H1 (cell line): ENCODE results near the gene GTPBP10. TPM values are rescaled to one million over a fixed set of nuclear protein-coding genes. Genes with fewer than 3 reads are reported as not detected.

Experiments
- CTCF ChIA-PET: fragments of 300-600 bp; sonication (Branson Sonifier 250); formaldehyde crosslinking; loops from one replicate; lab custom pipeline; 2021; ENCODE audit not compliant: partially characterized antibody; lab: Charles Lee
- POLR2A ChIA-PET: fragments of 300-600 bp; sonication (Branson Sonifier 250); formaldehyde crosslinking; loops from one replicate; lab custom pipeline; 2021; ENCODE audit warnings: inconsistent platforms; ENCODE audit not compliant: partially characterized antibody; lab: Charles Lee
- DNase-seq, 2 experiments: peaks; one replicate each; pipeline versions ENCODE4 v3.0.0 to v3.0.0-alpha.2; 2010 to 2022; ENCODE audit warnings: low spot score in 2 of 2, low read depth in 1 of 2, mixed read lengths in 1 of 2
- FAIRE-seq: peaks from 2 replicates; lab custom pipeline; 2011; peaks lifted over from hg19 to GRCh38; lab: Jason Lieb, UNC
- H2AFZ ChIP-seq: 2 replicates; pipeline ENCODE4 v1.8.1; 2012; ENCODE audit warnings: low read length, inconsistent platforms
- H2AK5ac ChIP-seq: 2 replicates; pipeline ENCODE4 v1.6.1; 2013; ENCODE audit warnings: low read depth, low read length
- H2BK120ac ChIP-seq: replicated peaks from 2 replicates; pipeline ENCODE3; 2013; ENCODE audit warnings: low read depth, low read length, inconsistent platforms
- H2BK12ac ChIP-seq: 2 replicates; pipeline ENCODE4 v1.6.1; 2013; ENCODE audit warnings: low read depth, low read length
- H2BK15ac ChIP-seq: 2 replicates; pipeline ENCODE4 v1.6.1; 2013; ENCODE audit warnings: low read length
- H2BK20ac ChIP-seq: 2 replicates; pipeline ENCODE4 v1.6.1; 2013; ENCODE audit warnings: low read length
- H2BK5ac ChIP-seq: 2 replicates; pipeline ENCODE4 v1.6.1; 2013; ENCODE audit warnings: low read depth, low read length
- H3K14ac ChIP-seq: 2 replicates; pipeline ENCODE4 v1.6.1; 2013; ENCODE audit warnings: inconsistent platforms; ENCODE audit not compliant: insufficient read length
- H3K18ac ChIP-seq: 2 replicates; pipeline ENCODE4 v1.6.1; 2013; ENCODE audit warnings: low read length; ENCODE audit errors: extremely low read depth
- H3K23ac ChIP-seq: 2 replicates; pipeline ENCODE4 v1.6.1; 2013; ENCODE audit warnings: inconsistent platforms; ENCODE audit not compliant: insufficient read length
- H3K23me2 ChIP-seq: 2 replicates; pipeline ENCODE4 v1.6.1; 2013; ENCODE audit warnings: low read depth, low read length
- H3K27ac ChIP-seq: 2 replicates; pipeline ENCODE4 v1.6.1; 2011; ENCODE audit warnings: low read depth, low read length, inconsistent platforms
- H3K27me3 ChIP-seq, 4 experiments: replicated peaks in 1 of 4; 1 replicate in 1 of 4; 2 replicates in 3 of 4; pipeline versions ENCODE4 v1.6.1 to v1.8.1; 2011 to 2013; ENCODE audit warnings: low read length in 3 of 4, mild to moderate bottlenecking in 3 of 4, inconsistent platforms in 2 of 4, mixed read lengths in 2 of 4, moderate library complexity in 1 of 4; ENCODE audit not compliant: control insufficient read depth in 3 of 4, insufficient read depth in 3 of 4; ENCODE audit errors: extremely low read depth in 1 of 4
- H3K36me3 ChIP-seq, 4 experiments: 2 replicates each; pipeline versions ENCODE4 v1.6.1 to v1.8.1; 2011 to 2013; ENCODE audit warnings: mild to moderate bottlenecking in 4 of 4, low read length in 3 of 4, moderate library complexity in 2 of 4, control low read depth in 1 of 4, inconsistent platforms in 1 of 4; ENCODE audit not compliant: insufficient read depth in 4 of 4, control insufficient read depth in 2 of 4
- H3K4ac ChIP-seq: replicated peaks from 2 replicates; pipeline ENCODE3; 2013; ENCODE audit warnings: low read length, low read depth, mixed read lengths, inconsistent platforms; ENCODE audit not compliant: insufficient read length
- H3K4me1 ChIP-seq, 4 experiments: replicated peaks in 1 of 4; 1 replicate in 1 of 4; 2 replicates in 3 of 4; pipeline versions ENCODE4 v1.6.1 to v1.8.1; 2011 to 2013; ENCODE audit warnings: low read length in 3 of 4, inconsistent platforms in 2 of 4, mixed read lengths in 1 of 4; ENCODE audit not compliant: insufficient read depth in 4 of 4, control insufficient read depth in 3 of 4
- H3K4me2 ChIP-seq, 2 experiments: 2 replicates each; pipeline versions ENCODE4 v1.6.1 to v1.8.1; 2011 to 2013; ENCODE audit warnings: low read depth in 2 of 2, low read length in 2 of 2, control low read depth in 1 of 2, inconsistent platforms in 1 of 2, mild to moderate bottlenecking in 1 of 2; ENCODE audit not compliant: insufficient read depth in 1 of 2
- H3K4me3 ChIP-seq, 4 experiments: fragments of 200-600, 300-600 bp in 1 of 4; sonication (generic), shearing (Covaris generic), sonication (Bioruptor Twin) in 1 of 4; 2 replicates each; pipeline versions ENCODE4 v1.5.1 to v1.8.1; 2011 to 2016; ENCODE audit warnings: low read length in 4 of 4, low read depth in 3 of 4, control low read depth in 2 of 4, inconsistent platforms in 2 of 4, mild to moderate bottlenecking in 2 of 4, mixed read lengths in 1 of 4, moderate library complexity in 1 of 4; ENCODE audit not compliant: insufficient read depth in 2 of 4; ENCODE audit errors: extremely low read depth in 1 of 4
- H3K56ac ChIP-seq: replicated peaks from 2 replicates; pipeline ENCODE3; 2013; ENCODE audit warnings: low read depth, mild to moderate bottlenecking, mixed read lengths, low read length, inconsistent platforms; ENCODE audit not compliant: insufficient read length
- H3K79me1 ChIP-seq: 2 replicates; pipeline ENCODE4 v1.6.1; 2013; ENCODE audit warnings: low read depth, low read length, control low read depth
- H3K79me2 ChIP-seq, 2 experiments: 2 replicates each; pipeline versions ENCODE4 v1.6.1 to v1.8.1; 2012 to 2013; ENCODE audit warnings: low read length in 2 of 2, mild to moderate bottlenecking in 2 of 2, inconsistent platforms in 1 of 2; ENCODE audit not compliant: insufficient read depth in 2 of 2, control insufficient read depth in 1 of 2
- H3K9ac ChIP-seq, 4 experiments: replicated peaks in 1 of 4; 1 replicate in 1 of 4; 2 replicates in 3 of 4; pipeline versions ENCODE4 v1.6.1 to v1.8.1; 2011 to 2013; ENCODE audit warnings: low read depth in 3 of 4, low read length in 3 of 4, control low read depth in 2 of 4, mild to moderate bottlenecking in 2 of 4, moderate library complexity in 2 of 4, inconsistent platforms in 1 of 4; ENCODE audit errors: extremely low read depth in 1 of 4
- H3K9me3 ChIP-seq, 2 experiments: 2 replicates each; pipeline versions ENCODE4 v1.6.1 to v1.8.1; 2012 to 2013; ENCODE audit warnings: mild to moderate bottlenecking in 2 of 2, moderate library complexity in 2 of 2, control low read depth in 1 of 2, inconsistent platforms in 1 of 2, low read depth in 1 of 2, low read length in 1 of 2, mixed read lengths in 1 of 2; ENCODE audit not compliant: insufficient read depth in 2 of 2
- H4K20me1 ChIP-seq, 2 experiments: replicated peaks in 1 of 2; 2 replicates each; pipeline versions ENCODE3 to v1.8.1; 2011 to 2013; ENCODE audit warnings: inconsistent platforms in 2 of 2, low read length in 2 of 2, mild to moderate bottlenecking in 1 of 2; ENCODE audit not compliant: insufficient read depth in 2 of 2, control insufficient read depth in 1 of 2
- H4K5ac ChIP-seq: 2 replicates; pipeline ENCODE4 v1.6.1; 2013; ENCODE audit warnings: low read length, low read depth, mixed read lengths, inconsistent platforms; ENCODE audit not compliant: insufficient read length
- H4K8ac ChIP-seq: 2 replicates; pipeline ENCODE4 v1.8.0; 2013; ENCODE audit warnings: mild to moderate bottlenecking, moderate library complexity, low read length, inconsistent platforms; ENCODE audit not compliant: insufficient read depth; ENCODE audit errors: extremely low read depth
- H4K91ac ChIP-seq: replicated peaks from 2 replicates; pipeline ENCODE3; 2013; ENCODE audit warnings: low read length, mixed read lengths, inconsistent platforms; ENCODE audit not compliant: insufficient read length
- ASH2L ChIP-seq: fragments of 200-600, 300-600 bp; sonication (generic); IDR thresholded peaks from one replicate; pipeline ENCODE4 v1.7.1; 2017; ENCODE audit warnings: low read length
- BACH1 ChIP-seq: IDR thresholded peaks from 2 replicates; pipeline ENCODE4 v1.6.1; 2012; ENCODE audit warnings: low read length, improper control_type of control experiment
- CEBPB ChIP-seq: IDR thresholded peaks from 2 replicates; pipeline ENCODE4 v1.6.1; 2012; ENCODE audit warnings: low read depth, low read length
- GTF2F1 ChIP-seq: IDR thresholded peaks from 2 replicates; pipeline ENCODE4 v1.6.1; 2012; ENCODE audit warnings: low read depth, low read length, improper control_type of control experiment, borderline replicate concordance
- KDM5A ChIP-seq: fragments of 200-600 bp; IDR thresholded peaks from 2 replicates; pipeline ENCODE4 v1.7.1; 2012; ENCODE audit warnings: mild to moderate bottlenecking, low read length, inconsistent platforms, mixed read lengths
- RAD21 ChIP-seq, 2 experiments: IDR thresholded peaks in 1 of 2; conservative IDR thresholded peaks in 1 of 2; 2 replicates each; pipeline ENCODE4 v1.6.1; 2011; ENCODE audit warnings: low read depth in 2 of 2, low read length in 2 of 2, improper control_type of control experiment in 1 of 2, inconsistent platforms in 1 of 2, mild to moderate bottlenecking in 1 of 2, moderate library complexity in 1 of 2
- SP1 ChIP-seq: IDR thresholded peaks from 2 replicates; pipeline ENCODE4 v1.6.1; 2011; ENCODE audit warnings: low read depth, low read length
- ZNF274 ChIP-seq: IDR thresholded peaks from 2 replicates; pipeline ENCODE4 v1.7.0; 2012; ENCODE audit warnings: low read length, borderline replicate concordance; ENCODE audit errors: extremely low read depth
- WGBS, 2 experiments: shearing (Covaris generic) in 1 of 2; methylation state at CpG; one replicate each; pipeline versions ENCODE4 v1.1.6 to v1.1.7; 2013 to 2015; ENCODE audit warnings: low lambda C conversion rate in 2 of 2, mixed read lengths in 2 of 2, inconsistent platforms in 1 of 2, low coverage in 1 of 2, missing lambda C conversion rate in 1 of 2; ENCODE audit not compliant: insufficient replicate concordance in 2 of 2, insufficient coverage in 1 of 2, insufficient read length in 1 of 2; ENCODE audit errors: extremely low coverage in 1 of 2, missing lambda C conversion rate in 1 of 2; 5-methylcytosine and 5-hydroxymethylcytosine counted together
- polyA plus RNA-seq, 7 experiments: library from polyadenylated mRNA; depleted of rRNA in 3 of 7; stranded (reverse) in 5 of 7; unstranded in 2 of 7; fragments of >200 nt in 5 of 7; fragments of 200-250 nt in 2 of 7; gene quantifications; 1 replicate in 5 of 7; 2 replicates in 1 of 7; 4 replicates in 1 of 7; pipeline versions ENCODE4 v1.2.1 to v1.2.3, GENCODE V29; 2011 to 2013; ENCODE audit warnings: missing spikeins in 2 of 7, mixed read lengths in 2 of 7
- total RNA-seq: library from RNA; stranded (reverse); fragmentation: NEBNext Ultra II Directional; extraction: Animal tissue kit (Norgen Biotek cat#: 25700); gene quantifications from 2 replicates; pipeline ENCODE4 v1.2.1, GENCODE V29; 2021
- TF ChIP-seq, protein P1 (sequence below): IDR thresholded peaks from 2 replicates; pipeline ENCODE4 v1.6.1; 2012; ENCODE audit warnings: inconsistent platforms
- TF ChIP-seq, protein P2 (sequence below): IDR thresholded peaks from 2 replicates; pipeline ENCODE4 v1.6.1; 2011; ENCODE audit warnings: low read length, improper control_type of control experiment
- TF ChIP-seq, protein P3 (sequence below): IDR thresholded peaks from 2 replicates; pipeline ENCODE4 v1.6.1; 2012; ENCODE audit warnings: inconsistent platforms

The GTPBP10 gene
- total and polyA plus RNA-seq, 2 of the 8 experiments (the other 6 are each of a cell fraction or from before 2014, with no cell fraction given) = 4.4 to 21.2 TPM

DNA sequence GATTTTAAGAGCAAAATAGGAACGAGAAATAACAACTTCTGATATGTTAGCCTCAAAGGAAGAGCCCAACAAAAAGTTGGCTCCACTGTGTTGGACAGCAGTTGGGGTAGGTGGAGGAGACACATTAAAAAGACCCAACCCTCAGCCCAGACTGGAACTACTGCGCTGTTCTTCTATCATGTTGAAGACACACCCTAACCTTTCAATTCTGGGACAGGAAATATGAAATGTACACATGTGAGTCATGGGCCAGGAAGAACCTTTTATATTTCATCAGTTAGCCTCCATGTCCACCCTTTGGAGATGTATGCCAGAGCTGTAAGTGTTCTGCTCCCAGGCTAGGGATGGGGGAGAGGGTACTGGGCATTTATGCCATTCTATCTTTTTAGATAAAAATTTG lies 78.9 kb downstream of the GTPBP10 start:
- H3K9me3 ChIP-seq = peaks cover 0 to 6% of the 10 kb centered on the region in 2 experiments; a peak in 1 of 4 replicates
- no peak overlapping the region for H3K18ac ChIP-seq
- H2BK20ac ChIP-seq = no peak overlapping the region
- H3K23me2 ChIP-seq = no peaks in the 10 kb centered on the region
- no peaks in the 10 kb centered on the region for H3K27me3 ChIP-seq
- FAIRE-seq (no peak), DNase-seq (no peak)
- no peak overlapping the region for H3K4ac ChIP-seq
- no peaks in the 10 kb centered on the region for H3K79me2 ChIP-seq
- H3K23ac ChIP-seq = no peak overlapping the region
- ChIA-PET POLR2A (no interaction called here), CTCF (interaction anchor here (1.4 kb wide), 1 partner anchor 99 kb away, joined by 4 read pairs; no protein-coding TSS in a partner anchor)
- no peaks in the 10 kb centered on the region for H3K79me1 ChIP-seq
- H3K36me3 ChIP-seq = no peaks in the 10 kb centered on the region
- H3K56ac ChIP-seq = no peak overlapping the region
- no peaks in the 10 kb centered on the region for H4K20me1 ChIP-seq
- no peak overlapping the region for H2BK5ac ChIP-seq
- no peak overlapping the region for H3K14ac ChIP-seq
- H3K27ac ChIP-seq = no peak overlapping the region
- no peaks in the 10 kb centered on the region for H3K4me1 ChIP-seq
- H4K91ac ChIP-seq = no peak overlapping the region
- WGBS, 2 experiments = 93% methylated on average over 2 of the region's 2 CpGs; no CpG with 5 or more reads in 1 of the 2 experiments
- H3K4me2 ChIP-seq = no peak overlapping the region
- H2BK120ac ChIP-seq = no peak overlapping the region
- no peak overlapping the region for H2AFZ ChIP-seq
- no peak overlapping the region for H4K8ac ChIP-seq
- no peak overlapping the region for H3K9ac ChIP-seq
- no peak overlapping the region for H4K5ac ChIP-seq
- H2AK5ac ChIP-seq = no peak overlapping the region
- H2BK12ac ChIP-seq = no peak overlapping the region
- H2BK15ac ChIP-seq = no peak overlapping the region
- H3K4me3 ChIP-seq = no peak overlapping the region
- TF ChIP-seq, protein P1, sequence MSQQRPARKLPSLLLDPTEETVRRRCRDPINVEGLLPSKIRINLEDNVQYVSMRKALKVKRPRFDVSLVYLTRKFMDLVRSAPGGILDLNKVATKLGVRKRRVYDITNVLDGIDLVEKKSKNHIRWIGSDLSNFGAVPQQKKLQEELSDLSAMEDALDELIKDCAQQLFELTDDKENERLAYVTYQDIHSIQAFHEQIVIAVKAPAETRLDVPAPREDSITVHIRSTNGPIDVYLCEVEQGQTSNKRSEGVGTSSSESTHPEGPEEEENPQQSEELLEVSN = no peak
- TF ChIP-seq BACH1 = no peak
- TF ChIP-seq, protein P2, sequence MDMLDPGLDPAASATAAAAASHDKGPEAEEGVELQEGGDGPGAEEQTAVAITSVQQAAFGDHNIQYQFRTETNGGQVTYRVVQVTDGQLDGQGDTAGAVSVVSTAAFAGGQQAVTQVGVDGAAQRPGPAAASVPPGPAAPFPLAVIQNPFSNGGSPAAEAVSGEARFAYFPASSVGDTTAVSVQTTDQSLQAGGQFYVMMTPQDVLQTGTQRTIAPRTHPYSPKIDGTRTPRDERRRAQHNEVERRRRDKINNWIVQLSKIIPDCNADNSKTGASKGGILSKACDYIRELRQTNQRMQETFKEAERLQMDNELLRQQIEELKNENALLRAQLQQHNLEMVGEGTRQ = no peak
- no peak for TF ChIP-seq ASH2L
- TF ChIP-seq, protein P3, sequence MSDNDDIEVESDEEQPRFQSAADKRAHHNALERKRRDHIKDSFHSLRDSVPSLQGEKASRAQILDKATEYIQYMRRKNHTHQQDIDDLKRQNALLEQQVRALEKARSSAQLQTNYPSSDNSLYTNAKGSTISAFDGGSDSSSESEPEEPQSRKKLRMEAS = no peak
- no peak for TF ChIP-seq GTF2F1
- TF ChIP-seq CEBPB = no peak
- no peak for TF ChIP-seq SP1
- TF ChIP-seq RAD21 (IDR thresholded peaks at IDR 0.05 in 1 of 2, conservative IDR thresholded peaks at IDR 0.05 in 1 of 2; ENCODE audit: low read depth in 2 of 2, low read length in 2 of 2) = no peak
- no peak for TF ChIP-seq ZNF274
- no peak for TF ChIP-seq KDM5A
